Omental fat pad (tissue), 4 donors: ENCODE measurements around the gene MSTN. TPM values are rescaled to one million over a fixed set of nuclear protein-coding genes. Genes with fewer than 3 reads are reported as not detected.

Source experiments
- ATAC-seq: fragments of 150-250 bp; one replicate; pipeline ENCODE4 v1.9.1; 2016; ENCODE audit warnings: mild to moderate bottlenecking, moderate library complexity; ENCODE audit not compliant: low FRiP score
- DNase-seq: peaks from one replicate; pipeline ENCODE4 v3.0.0-alpha.2; 2019; ENCODE audit warnings: low spot score
- total RNA-seq, 4 donors: library from RNA; depleted of rRNA; stranded (reverse); fragments of >200 nt; gene quantifications; one replicate each; pipeline ENCODE4 v1.1.0, GENCODE V29; 2016
- TF ChIP-seq, protein P1 (sequence below), 3 donors: fragments of 450-650 bp; IDR thresholded peaks; one replicate each; pipeline ENCODE4 v1.5.1; 2016 to 2017; ENCODE audit warnings: antibody characterized with exemption in 3 of 3, mild to moderate bottlenecking in 3 of 3, moderate library complexity in 2 of 3

MSTN gene
- total RNA-seq, 4 donors from 2014 or later = 0.28 to 0.63 (median 0.47) TPM; not detected in 1

DNA sequence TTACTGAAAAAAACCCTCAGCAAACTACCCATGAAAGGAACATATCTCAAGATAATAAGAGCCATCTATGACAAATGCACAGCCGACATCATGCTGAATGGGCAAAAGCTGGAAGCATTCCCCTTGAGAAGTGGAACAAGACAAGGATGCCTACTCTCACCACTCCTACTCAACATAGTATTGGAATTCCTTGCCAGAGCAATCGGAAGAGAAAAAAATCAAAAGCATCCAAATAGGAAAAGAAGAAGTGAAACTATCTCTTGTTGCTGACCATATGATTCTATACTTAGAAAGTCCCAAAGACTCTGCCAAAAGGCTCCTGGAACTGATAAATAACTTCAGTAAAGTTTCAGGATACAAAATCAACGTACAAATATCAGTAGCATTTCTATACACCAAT, 40.6 kb upstream of the MSTN start:
- ATAC-seq = no peak
- TF ChIP-seq, protein P1, sequence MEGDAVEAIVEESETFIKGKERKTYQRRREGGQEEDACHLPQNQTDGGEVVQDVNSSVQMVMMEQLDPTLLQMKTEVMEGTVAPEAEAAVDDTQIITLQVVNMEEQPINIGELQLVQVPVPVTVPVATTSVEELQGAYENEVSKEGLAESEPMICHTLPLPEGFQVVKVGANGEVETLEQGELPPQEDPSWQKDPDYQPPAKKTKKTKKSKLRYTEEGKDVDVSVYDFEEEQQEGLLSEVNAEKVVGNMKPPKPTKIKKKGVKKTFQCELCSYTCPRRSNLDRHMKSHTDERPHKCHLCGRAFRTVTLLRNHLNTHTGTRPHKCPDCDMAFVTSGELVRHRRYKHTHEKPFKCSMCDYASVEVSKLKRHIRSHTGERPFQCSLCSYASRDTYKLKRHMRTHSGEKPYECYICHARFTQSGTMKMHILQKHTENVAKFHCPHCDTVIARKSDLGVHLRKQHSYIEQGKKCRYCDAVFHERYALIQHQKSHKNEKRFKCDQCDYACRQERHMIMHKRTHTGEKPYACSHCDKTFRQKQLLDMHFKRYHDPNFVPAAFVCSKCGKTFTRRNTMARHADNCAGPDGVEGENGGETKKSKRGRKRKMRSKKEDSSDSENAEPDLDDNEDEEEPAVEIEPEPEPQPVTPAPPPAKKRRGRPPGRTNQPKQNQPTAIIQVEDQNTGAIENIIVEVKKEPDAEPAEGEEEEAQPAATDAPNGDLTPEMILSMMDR (IDR thresholded peaks at IDR 0.05) = no peak
- DNase-seq = no peak

DNA sequence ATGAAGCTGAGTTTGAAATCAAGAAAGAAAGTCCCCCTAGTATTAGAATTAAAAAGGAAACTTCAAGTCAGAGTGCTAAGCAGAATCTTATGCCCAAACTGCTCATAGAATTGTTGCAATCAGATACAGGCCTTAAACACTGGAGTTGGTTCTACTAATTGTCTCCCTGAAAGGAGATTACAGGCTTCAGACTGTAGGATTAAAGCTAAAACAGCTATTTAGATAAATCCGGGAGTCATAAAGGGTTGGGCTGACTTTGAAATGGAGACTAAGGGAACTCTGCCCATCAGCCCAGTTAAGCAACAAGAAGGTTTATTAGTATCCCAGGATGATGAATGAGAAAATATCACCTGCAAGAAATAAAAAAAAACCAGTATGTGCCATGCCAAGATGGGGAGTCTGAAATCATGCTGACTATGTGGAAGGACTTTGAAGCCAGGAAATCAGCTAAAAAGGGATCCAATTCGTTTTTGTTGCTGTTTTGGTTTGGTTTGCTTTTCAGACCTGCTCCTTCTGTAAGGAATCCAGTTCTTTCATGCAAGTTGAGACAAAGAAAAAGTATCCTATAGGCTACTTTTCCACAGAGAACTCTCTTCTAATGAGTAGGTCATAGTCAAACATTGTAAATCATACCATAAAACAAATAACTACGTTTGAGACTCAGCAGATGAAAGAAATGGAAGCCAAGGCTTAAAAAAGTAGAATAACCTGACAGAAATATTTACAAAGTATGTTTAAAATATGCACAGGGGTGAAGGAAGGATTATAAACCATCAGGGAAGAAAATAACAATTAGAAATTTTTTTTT, 37.6 kb upstream of the MSTN start:
- TF ChIP-seq, protein P1 (IDR thresholded peaks at IDR 0.05) = no peak
- ATAC-seq = no peak
- no peak for DNase-seq

DNA sequence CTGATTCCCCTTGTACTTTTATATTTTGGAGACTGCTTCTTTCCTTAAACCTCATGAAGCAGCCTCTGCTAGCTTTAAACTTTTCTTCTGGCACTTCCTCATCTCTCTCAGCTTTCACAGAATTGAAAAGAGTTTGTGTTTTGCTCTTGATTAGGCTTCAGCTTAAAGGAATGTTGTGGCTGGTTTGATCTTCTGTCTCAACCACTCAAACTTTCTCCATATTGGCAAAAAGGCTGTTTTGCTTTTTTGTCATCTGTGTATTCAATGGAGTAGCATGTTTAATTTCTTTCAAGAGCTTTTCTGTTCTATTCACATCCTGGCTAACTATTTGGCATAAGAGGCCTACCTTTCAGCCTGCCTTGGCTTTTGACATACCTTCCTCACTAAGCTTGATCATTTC, 36.3 kb upstream of the MSTN start:
- TF ChIP-seq, protein P1 (IDR thresholded peaks at IDR 0.05) = no peak
- no peak for DNase-seq
- ATAC-seq = no peak

DNA sequence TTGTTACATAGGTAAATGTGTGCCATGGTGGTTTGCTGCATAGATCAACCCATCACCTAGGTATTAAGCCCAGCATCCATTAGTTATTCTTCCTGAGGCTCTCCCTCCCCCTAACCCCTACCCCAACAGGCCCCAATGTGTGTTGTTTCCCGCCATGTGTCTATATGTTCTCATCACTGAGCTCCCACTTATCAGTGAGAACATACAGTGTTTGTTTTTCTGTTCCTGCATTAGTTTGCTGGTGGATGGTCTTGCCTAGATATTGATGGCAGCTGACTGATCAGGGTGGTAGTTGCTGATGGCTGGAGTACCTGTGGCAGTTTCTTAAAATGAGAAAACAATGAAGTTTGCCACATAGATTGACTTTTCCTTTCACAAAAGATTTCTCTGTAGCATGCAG, 34.6 kb upstream of the MSTN start:
- TF ChIP-seq, protein P1 (IDR thresholded peaks at IDR 0.05) = no peak
- ATAC-seq = no peak
- no peak for DNase-seq

DNA sequence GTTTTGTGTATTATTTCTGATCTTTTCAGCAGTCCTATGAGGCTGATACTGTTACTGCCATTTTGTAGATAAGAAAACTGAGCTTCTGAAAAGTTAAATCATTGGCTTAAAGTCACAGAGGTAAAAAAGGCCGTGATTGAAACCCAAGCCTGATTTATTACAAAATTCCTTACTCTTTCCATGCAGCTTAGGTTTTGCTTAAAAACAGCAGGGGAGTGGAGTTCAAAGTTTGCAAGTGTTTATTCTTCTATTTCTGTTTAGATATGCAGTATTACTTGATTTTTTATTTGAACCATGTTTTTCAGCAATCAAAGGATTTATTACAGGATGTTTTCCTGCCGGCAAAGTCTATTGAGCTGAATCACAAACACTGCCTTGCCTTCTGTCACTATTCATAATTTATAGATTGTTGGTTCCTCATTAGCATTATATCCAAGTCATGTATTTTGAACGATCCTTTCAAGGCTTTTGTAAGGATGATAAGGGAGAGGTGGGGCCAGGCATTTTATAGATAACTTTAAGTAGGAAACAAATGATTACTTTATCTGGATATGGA, 31.9 kb upstream of the MSTN start:
- ATAC-seq (no peak), DNase-seq (no peak)
- TF ChIP-seq, protein P1 (IDR thresholded peaks at IDR 0.05) = no peak

DNA sequence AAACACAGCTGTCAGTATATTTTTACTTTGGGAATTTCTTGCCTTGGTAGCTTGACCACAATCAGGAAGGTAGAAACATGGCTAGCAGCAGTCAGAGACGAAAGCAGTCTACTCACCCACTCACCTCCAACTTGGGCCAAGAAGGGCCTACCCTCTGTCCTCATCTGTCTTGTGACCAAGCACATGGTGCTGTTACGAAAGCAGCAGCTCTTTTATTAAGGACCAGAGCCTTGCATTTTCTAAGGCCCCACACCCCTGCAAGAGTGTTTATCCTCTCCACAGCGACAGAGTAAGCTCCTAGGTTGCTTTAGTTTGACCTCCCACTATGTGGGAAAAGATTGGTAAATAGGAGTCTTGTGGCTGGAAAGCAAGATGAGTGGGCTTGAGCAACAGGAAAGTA, 31.3 kb upstream of the MSTN start:
- TF ChIP-seq, protein P1 (IDR thresholded peaks at IDR 0.05) = no peak
- DNase-seq (no peak), ATAC-seq (no peak)

DNA sequence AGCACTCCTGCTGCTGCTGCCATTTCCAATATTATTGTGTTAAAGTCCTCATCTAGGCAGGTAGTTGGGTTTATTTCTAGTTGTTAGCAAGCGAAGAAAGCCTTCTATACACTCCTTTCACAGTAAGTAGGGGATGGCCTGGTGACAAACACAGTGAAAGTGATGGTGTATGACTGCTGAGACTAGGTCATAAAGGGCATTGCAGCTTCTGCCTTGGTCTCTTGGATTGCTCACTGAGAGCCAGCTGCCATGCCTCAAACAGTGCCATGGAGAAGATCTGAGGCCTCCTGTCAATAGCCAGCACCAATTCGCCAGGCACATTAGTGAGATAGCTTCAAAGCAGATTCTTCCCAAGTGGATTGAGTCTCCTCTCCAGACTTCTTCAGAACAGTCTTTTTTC, 27.6 kb upstream of the MSTN start:
- no peak for ATAC-seq
- no peak for DNase-seq
- TF ChIP-seq, protein P1 (IDR thresholded peaks at IDR 0.05) = no peak
